Jurkat, Clone E6-1 (cell line): ENCODE results near the gene YEATS4.

Experiments used
- DNase-seq: peaks from one replicate; pipeline ENCODE4 v3.0.0-alpha.2; 2011; ENCODE audit warnings: low read depth, low spot score
- H3K4me3 ChIP-seq: 2 replicates; pipeline ENCODE4 v1.5.1; 2011; ENCODE audit warnings: mild to moderate bottlenecking, low read length, control low read depth, moderate library complexity

Gene YEATS4

DNA sequence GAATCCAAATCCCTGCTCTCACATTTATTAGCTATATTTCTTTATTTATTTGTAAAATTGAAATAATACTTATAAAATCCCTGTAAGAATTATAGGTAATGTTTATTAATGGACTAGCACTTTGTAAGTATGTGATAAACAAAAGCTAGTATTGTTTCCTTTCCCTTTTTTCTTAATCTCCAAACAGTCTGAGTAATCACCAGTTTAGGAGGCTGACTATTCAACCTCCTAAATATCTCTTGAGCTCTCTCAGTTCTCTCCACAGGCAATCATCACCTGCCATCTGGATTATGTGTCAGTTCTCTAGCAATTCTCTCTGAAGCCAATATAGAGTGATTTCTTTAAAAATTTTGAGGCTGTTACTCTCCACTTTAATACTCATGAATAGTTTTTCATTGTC is 20.6 kb upstream of the YEATS4 start:
- no peak overlapping the region for H3K4me3 ChIP-seq
- DNase-seq, result no peak

DNA sequence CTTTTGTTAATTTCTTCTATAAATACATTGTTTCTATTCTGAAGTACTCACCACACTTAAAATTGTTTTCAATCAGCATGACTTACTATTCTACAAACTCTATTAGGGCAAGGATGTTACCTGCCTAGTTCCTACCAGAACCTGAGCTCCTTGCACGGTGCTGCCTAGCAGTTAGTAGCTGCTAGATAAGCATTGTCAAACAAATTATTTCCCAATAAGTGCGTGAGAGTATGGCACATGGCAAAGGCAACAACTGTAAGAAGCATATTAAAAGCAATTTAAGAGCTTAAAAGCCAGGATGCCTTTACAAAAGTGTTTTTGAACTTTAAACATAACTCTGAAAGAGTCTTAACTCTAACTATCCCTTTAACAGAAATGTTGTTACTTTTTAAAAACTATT is 19.5 kb upstream of the YEATS4 start:
- DNase-seq, result no peak
- H3K4me3 ChIP-seq, result no peak overlapping the region

DNA sequence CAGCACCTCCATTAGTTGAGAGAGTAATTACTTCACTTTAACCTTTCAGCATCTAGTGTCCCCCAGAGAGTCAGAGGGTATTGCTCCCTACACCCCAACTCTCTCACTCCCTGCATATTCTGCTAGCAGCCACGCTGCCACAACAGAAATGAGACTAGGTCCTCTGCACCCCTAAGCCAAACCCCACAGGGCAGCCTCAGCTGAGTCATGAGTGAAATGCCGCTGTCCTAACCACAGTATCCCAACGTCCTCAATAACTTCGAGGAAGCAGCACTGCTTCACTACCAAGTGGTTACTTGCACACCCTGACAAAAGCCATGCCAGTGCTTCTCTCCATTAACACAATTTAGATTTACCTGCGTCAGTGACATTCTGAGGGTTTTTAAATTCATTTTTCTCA is 18.2 kb upstream of the YEATS4 start:
- no peak for DNase-seq
- no peak overlapping the region for H3K4me3 ChIP-seq

DNA sequence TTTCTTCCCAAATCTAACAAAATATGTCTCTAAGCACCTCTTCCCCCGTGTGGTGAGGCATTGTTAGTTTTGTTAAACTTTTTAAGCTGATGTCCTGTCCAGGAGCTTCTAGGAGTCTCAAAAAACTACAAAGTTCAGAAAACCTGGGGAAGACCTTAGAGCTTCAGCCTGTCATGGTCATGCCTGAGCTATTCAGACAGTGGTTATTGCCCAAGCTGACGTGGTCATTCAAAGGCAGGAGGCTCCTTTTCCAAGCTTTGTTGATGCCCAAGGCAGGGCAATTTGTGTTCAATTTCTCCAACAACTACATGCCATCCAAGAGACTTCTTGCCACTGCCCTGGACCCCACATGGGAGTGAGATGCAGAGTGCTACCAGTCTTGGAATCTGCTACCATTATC is 17.1 kb upstream of the YEATS4 start:
- no peak overlapping the region for H3K4me3 ChIP-seq
- DNase-seq, result no peak

DNA sequence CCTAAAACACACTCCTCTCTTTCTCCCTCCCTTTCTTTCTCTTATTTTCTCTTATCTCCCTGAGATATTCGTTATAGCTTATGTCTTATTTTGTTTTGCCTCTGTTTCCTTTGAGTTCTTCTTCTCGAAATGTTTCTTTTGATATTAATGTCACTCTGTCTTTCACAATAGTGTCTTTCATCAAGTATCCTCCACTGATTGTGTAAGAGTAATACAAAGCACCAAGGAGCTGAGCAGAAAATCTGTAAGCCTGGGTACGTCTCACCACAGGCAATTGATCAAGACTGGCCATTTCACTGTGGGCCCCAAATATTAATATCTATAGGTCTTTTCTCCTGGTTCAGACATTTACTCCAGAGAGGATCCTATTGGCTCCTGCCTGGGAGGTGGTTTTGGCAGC is 16.2 kb upstream of the YEATS4 start:
- no peak overlapping the region for H3K4me3 ChIP-seq
- no peak for DNase-seq

DNA sequence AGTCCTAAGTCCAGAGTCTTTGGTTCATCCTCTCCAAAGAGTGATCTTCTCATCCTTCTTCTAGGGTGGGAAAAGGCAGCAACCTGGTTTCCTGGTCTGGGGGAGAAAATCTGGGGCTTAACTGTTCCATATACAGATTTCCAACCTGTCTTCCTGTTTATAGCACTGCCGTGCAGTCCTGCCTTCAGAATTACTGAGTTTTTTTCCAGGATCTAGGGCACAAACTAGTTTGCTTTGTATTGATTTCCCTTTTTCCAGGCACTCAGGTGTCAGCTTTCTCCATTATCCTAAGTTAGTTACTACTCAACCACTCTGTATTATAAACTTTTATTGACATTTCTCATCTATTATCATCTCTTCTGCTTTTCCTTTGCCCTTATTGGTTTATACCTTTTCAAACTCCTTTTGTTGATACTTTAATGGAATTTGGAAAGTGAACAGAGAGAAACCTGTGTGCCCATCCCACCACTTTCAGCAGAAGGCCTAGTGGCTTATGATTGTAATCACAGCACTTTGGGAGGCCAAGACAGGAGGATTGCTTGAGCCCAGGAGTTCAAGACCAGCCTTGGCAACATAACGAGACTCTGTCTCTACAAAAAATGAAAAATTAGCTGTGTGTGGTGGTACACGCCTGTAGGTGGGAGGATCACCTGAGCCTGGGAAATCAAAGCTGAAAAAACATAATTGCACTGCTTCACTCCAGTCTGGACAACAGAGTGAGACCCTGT is 15.5 kb upstream of the YEATS4 start:
- no peak for DNase-seq
- H3K4me3 ChIP-seq, result no peak overlapping the region

DNA sequence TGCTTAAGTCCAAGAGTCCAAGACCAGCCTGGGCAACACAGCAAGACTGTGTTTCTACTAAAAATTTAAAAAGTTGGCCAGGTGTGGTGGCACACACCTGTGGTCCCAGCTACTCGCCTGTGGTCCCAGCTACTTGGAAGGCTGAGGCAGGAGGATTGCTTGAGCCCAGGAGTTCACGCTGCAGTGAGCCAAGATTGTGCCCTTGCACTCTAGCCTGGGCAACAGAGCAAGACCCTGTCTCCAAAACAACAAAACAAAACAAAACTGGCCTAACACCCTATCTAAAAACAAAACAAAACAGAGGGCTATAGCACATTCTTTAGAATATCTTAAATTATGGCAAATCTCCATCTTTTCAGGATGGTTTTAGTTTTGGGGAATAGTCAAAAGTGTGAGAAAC is 14.5 kb upstream of the YEATS4 start:
- no peak overlapping the region for H3K4me3 ChIP-seq
- no peak for DNase-seq

DNA sequence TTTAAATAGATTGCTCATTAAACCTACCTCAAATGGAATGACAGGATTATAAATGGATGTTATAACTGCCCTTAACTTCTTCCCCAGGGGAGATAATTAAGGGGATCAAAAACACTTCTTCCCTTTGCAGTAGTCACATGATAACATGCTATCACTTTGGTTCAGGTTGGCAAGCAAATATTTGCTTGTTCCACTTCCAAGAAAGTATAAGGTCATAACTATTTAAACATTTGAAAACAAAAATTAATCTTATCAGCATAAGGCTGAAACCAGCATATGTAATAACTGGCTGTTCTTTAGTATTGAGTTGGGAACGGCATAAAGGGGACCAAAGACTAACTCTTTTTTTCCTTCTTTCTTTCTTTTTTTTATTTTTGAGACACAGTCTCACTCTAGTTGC is 13.8 kb upstream of the YEATS4 start:
- DNase-seq, result no peak
- no peak overlapping the region for H3K4me3 ChIP-seq

DNA sequence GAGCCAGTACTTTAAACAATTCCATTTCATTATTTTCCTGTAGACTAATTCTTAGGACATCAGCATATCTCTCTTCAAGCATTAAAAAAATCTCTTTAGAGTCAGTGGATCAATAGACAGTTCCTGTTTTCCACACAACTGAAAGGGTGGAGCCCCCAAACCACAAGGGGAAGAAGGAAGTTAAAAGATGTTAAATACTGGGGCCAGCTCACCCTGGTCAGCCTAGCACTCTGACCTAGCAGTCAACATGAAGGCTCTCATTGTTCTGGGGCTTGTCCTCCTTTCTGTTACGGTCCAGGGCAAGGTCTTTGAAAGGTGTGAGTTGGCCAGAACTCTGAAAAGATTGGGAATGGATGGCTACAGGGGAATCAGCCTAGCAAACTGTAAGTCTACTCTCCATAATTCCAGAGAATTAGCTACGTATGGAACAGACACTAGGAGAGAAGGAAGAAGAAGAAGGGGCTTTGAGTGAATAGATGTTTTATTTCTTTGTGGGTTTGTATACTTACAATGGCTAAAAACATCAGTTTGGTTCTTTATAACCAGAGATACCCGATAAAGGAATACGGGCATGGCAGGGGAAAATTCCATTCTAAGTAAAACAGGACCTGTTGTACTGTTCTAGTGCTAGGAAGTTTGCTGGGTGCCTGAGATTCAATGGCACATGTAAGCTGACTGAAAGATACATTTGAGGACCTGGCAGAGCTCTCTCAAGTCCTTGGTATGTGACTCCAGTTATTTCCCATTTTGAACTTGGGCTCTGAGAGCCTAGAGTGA is 11.2 kb upstream of the YEATS4 start, which contains the start of gene LYZ:
LYZ (plus strand) TSS at position 220 of the 777 bp plus-strand sequence; CDS start at position 248, 28 bp downstream.
- H3K4me3 ChIP-seq, result no peak within 1 kb of the TSS
- no peak for DNase-seq

DNA sequence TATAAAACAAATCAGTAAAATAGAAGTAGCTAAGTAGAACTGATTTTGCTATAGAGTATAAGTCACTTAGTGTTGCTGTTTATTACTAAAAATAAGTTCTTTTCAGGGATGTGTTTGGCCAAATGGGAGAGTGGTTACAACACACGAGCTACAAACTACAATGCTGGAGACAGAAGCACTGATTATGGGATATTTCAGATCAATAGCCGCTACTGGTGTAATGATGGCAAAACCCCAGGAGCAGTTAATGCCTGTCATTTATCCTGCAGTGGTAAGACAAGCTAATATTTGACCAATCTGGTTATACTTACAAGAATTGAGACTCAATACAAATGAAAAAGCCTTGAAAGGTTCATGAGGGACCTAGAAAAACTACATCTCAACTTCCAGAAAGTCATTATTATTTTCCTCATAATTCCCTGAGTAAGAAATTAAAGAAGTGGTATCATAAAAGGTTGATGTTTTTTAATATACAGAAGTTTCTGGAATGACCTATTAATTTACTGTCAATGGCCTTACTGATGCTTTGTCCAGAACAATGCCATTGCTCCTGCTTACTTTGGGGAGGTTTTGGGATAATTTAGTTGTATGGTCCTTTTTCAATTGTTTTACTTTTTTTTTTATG is 9.4 kb upstream of the YEATS4 start:
- H3K4me3 ChIP-seq, result no peak overlapping the region
- DNase-seq, result no peak

DNA sequence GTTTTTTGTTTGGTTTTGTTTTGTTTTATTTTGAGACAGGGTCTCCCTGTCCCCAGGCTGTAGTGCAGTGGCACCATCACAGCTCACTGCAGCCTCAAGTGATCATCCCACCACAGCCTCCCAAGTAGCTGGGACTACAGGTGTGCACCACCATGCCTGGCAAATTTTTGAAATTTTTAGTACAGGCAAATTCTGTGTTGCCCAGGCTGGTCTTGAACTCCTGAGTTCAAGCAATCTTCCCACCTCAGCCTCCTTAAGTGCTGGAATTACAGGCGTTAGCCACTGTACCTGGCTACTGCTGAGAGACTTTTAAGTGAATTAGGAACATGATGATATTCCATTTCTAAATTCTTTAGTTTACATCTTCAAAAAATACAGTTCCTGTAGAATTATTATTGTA is 8.8 kb upstream of the YEATS4 start:
- no peak overlapping the region for H3K4me3 ChIP-seq
- DNase-seq, result no peak

DNA sequence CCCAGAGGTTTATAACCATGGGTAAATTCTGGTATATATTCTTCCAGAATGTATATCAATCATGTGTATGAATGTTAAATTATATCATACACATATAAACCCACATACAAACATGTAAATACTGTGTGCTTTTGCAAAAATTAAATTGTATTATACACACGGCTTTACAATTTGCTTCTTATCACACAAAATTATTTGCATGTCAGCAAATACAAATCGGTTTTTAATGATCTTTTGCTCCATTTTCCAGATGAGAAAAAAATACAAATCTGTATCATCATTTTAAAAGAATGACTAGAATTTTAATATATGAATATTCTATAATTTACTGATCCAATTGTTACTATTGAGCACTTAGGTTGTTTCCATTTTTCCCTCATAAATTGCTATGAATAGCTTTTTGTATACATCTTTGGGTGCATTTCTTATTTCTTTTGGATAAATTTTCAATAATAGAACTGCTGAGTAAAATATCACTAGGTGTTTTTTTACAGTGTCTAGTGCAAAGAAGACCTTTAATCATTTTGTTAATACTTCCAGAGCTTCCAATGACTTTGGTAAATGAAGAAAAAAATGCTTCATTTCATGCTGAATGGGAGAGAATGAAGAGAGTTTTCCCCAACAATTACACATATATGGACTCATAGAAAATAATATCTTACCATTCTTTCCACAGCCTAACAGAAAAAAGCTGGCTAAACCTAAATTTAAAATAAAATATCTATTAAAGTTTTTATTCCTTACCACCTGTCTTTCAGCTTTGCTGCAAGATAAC is 7.9 kb upstream of the YEATS4 start:
- no peak overlapping the region for H3K4me3 ChIP-seq

DNA sequence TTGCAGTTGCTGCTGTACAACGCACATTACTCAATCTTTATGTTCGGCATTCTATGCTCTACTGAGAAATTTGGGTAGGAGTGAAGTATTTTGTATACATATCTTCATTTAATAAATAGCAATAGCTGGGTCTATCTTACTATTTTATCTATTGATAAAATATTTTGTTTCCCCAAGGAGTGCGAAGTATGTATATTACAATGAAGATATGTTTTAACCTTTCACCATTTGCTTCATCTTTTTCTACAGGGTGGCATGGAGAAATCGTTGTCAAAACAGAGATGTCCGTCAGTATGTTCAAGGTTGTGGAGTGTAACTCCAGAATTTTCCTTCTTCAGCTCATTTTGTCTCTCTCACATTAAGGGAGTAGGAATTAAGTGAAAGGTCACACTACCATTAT is 6.6 kb upstream of the YEATS4 start:
- DNase-seq, result no peak

More for the DNA sequence above, 7.9 kb upstream of the YEATS4 start:
- no peak for DNase-seq

DNA sequence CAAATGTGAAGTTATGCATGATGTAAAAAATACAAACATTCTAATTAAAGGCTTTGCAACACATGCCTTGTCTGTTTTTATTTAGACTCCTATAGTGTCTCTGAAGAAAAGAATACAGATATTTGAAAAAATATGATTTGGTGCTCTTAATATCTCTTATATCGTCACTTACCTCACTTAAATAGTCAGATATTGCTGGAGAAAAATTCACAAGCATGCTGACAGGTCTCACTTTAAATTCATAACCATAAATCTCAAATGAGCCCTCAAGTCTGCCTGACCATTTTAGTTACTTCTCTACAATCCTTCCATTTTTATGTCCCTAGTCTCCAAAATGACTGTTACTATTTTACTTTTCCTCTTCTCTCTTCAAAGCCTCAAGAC is 5.4 kb upstream of the YEATS4 start:
- no peak for DNase-seq
- H3K4me3 ChIP-seq, result no peak overlapping the region

More for the DNA sequence above, 6.6 kb upstream of the YEATS4 start:
- no peak overlapping the region for H3K4me3 ChIP-seq

DNA sequence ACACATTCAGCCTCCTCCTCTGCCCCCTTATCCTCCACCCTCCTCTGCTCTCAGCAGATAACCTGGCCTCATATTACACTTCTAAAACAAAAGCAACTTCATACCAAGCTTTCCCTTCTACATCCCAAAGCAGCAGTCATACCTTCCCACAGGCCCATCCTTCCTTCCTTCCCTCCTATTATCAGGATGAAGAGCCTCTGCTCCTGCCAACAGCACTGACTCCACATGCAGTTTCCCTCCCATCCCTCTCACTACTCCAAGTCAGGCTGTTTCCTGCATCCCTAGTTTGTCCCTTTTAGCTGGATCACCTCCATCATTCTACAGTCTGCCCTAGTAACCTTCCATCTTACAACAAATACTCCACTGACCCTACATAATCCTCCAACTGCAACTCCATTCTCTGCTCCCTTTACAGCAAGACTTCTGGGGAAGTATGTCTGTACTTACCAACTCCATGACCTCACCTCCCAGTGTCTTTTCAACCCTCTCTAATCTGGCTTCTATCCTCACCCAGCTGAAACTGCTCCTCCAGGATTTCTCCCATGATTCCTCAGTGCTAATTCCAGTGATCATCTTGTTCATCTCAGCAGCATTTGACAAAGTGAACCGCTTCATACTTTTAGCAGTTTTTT is 4.9 kb upstream of the YEATS4 start:
- DNase-seq, result no peak
- H3K4me3 ChIP-seq, result no peak overlapping the region

DNA sequence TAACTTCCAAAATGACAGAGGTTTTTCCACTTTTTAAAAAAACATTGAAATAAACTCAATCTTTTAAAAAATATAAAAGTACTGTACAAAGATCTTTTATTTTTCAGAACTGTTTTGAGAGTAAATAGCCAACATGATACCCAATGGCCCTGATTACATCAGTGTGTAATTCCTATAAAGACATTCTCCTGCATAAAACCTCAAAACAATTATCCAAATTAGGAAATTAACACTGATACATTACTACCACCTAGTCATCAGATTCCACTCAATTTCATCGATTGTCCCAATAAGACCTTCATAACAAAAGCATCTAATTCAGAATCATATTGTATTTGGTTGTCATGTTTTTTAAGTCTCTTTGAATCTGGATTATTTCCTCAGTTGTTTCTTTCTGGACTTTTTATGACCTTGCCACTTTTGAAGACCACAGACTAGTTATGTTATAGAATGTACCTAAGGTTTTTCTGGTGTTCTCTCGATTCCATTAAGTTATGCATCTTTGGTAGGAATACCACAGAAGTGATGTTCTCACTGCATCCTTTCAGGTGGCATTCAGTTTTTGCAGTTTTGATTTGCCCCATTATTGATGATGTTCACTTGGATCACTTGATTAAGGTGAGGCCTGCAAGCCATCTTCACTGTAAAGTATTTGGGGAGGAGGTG is 4.0 kb upstream of the YEATS4 start:
- no peak for DNase-seq
- no peak overlapping the region for H3K4me3 ChIP-seq

DNA sequence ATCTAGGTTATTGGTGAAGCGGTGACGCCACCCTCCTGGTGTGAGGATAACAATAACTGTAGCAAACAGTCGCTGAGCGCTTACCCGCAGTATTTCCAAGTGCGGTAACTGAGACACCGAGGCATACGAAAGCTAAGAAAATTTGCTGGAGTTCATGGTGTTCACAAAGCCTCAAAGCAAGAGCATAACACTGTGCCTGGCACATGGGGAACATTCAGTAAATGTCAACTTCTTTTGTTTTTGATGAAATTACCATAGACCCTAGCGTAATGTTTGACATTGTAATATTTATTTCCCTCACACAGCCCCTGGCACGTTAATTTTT is 767 bp downstream of the YEATS4 start:
- DNase-seq, result no peak
- H3K4me3 ChIP-seq, result peak overlapping the region; percentile 59

DNA sequence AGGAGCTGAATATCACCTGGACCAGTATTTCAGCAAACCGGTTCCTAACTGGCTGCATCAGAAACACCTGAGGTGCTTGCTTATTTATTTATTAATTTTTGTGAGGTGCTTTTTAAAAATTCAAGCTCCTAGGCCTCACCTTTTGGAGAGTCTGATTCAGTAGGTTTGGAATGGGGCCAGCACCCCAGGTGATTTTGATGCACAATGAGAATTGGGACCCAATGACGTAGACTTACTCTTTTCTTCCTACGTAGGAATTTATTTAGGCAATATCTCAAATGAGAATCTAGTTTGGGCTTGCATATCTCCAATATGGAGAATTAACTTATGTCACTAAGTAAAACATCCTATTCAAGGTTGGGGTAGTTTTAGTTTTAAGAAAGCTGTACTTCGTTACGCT is 7.3 kb downstream of the YEATS4 start:
- H3K4me3 ChIP-seq, result no peak overlapping the region
- no peak for DNase-seq

DNA sequence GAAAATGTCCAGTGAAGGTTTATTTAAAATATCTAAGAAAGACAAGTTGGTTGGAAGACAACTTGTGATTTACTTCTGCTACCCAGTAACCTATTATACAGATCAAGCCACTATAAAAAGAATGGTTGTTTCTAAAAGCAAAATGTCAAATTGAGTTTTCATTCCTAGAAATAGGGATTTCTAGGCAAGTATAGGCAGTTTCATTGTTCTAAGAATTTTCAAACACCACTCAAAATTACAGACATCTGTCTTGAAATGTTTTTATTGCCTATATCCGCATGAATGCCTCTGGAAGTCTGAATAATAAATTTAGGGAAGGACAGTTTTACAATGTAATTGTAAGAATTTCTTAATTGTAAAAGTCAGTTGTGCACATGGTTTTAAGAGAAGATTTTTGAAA is 8.6 kb downstream of the YEATS4 start:
- no peak overlapping the region for H3K4me3 ChIP-seq
- no peak for DNase-seq
